AG04449 (cell line): ENCODE measurements around the gene CDH12.

Experiments used
- CTCF ChIA-PET: fragments of 350-600 bp; formaldehyde crosslinking; extraction: SDS; loops from one replicate; lab custom pipeline; 2021; ENCODE audit warnings: antibody characterized with exemption; lab: Yijun Ruan, JAX
- POLR2A ChIA-PET: fragments of 400-600, 350-600 bp; formaldehyde crosslinking; extraction: SDS; loops from one replicate; lab custom pipeline; 2020; ENCODE audit warnings: antibody characterized with exemption, inconsistent platforms; lab: Yijun Ruan, JAX
- DNase-seq: peaks from one replicate; pipeline ENCODE4 v3.0.0-alpha.2; 2010; ENCODE audit warnings: low read depth, low spot score
- H3K4me3 ChIP-seq: 2 replicates; pipeline ENCODE4 v1.5.1; 2011; ENCODE audit warnings: low read depth, mild to moderate bottlenecking, control low read depth, low read length
- CTCF ChIP-seq: IDR thresholded peaks from one replicate; pipeline ENCODE4 v1.5.1; 2011; ENCODE audit warnings: mild to moderate bottlenecking, moderate library complexity, low read length, control low read depth, inconsistent platforms; ENCODE audit not compliant: insufficient read depth; ENCODE audit errors: missing control alignments

Gene CDH12

DNA sequence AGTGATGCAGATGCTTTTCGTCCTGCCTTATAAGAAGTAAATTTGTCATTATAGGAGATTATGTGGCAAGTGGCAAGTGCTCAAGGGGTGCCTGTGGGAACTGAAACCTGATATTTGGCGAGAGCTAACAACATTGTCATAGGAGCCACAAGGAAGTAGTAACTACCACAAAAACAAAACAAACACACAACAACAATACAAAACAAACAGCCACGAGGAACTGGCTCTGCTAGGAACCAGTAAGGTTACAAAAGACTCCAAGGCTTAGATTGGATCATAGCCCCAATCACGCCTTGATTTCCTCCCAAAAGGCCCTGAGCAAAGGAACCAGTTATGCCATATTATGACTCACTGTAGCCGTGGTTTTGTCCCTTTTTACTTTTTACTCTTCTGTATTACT lies 1045.2 kb downstream of the CDH12 start:
- DNase-seq = no peak
- CTCF ChIA-PET = no interaction called here

GRCh38 chr5:21806943-21807342 lies 1046.2 kb downstream of the CDH12 start:
- CTCF ChIA-PET = no interaction called here
- TF ChIP-seq CTCF = no peak
- DNase-seq = peak; percentile 19
- POLR2A ChIA-PET = no interaction called here
- H3K4me3 ChIP-seq = no peak overlapping the region

More for the DNA sequence above, 1045.2 kb downstream of the CDH12 start:
- POLR2A ChIA-PET = no interaction called here
- no peak for TF ChIP-seq CTCF
- no peak overlapping the region for H3K4me3 ChIP-seq

- ChIA-PET POLR2A (no interaction called here), CTCF (no interaction called here)
- DNase-seq = no peak
- no peak for TF ChIP-seq CTCF
- H3K4me3 ChIP-seq = no peak overlapping the region
These were observed 1046.9 kb downstream of the CDH12 start for GRCh38 chr5:21806271-21806670.

DNA sequence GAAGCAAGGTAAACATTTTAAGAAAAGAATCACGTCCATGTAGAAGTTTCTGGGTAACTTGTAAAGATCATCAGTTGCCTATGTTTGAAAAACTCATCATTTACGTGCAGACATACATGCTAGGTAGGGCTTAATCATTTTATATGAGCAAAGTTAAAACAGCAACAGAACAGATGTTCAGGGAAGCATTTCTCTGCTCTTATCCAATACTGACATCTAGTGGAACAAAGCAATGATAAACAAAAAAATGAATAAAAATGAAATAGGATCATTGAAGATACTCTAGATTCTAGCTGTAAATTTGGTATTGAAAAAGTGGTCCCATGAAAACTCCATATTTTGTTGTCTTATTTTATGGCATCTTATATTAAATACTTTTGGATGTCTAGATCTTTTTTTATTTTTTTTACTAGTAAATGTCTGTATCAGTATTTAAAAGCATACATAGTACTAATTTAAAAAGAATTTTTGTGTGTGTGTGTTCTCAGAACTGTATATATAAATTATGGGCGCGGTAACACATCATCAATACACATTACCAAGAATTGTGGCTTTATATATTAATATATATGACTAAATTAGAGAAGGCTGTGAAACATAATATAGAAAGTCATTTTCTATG lies 1050.2 kb downstream of the CDH12 start:
- CTCF ChIA-PET = interaction anchor here (0.6 to 1.5 kb wide), 3 partner anchors 9 to 333 kb away, joined by 3 to 4 read pairs (median 3); no protein-coding TSS in a partner anchor
- no peak overlapping the region for H3K4me3 ChIP-seq
- TF ChIP-seq CTCF = peak; percentile 25
- POLR2A ChIA-PET = no interaction called here
- no peak for DNase-seq

GRCh38 chr5:21802100-21802499 lies 1051.0 kb downstream of the CDH12 start:
- no peak overlapping the region for H3K4me3 ChIP-seq
- ChIA-PET CTCF (interaction anchor here (1.2 kb wide), 1 partner anchor 332 kb away, joined by 3 read pairs; no protein-coding TSS in a partner anchor), POLR2A (no interaction called here)
- no peak for TF ChIP-seq CTCF
- no peak for DNase-seq

DNA sequence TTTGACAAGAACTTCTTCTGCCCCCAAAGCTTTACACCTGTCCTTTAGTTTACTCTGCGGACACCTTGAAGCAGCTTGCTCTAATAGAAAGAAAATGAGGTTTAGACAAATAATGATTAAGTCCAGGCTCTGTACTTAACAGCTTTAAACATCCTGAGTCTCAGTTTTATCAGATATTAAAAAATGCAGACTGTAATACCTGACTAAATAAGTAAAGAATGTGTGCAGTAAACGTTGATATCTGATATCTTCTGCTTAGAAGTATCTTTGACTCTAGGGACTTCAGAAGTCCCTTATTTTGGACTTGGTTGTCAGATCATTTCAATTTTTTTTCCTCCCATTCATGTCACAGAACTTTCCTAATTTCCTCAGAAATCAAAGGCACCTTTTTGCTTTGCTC lies 1060.4 kb downstream of the CDH12 start:
- POLR2A ChIA-PET = no interaction called here
- no peak for DNase-seq
- CTCF ChIA-PET = no interaction called here
- no peak overlapping the region for H3K4me3 ChIP-seq
- no peak for TF ChIP-seq CTCF
